Measurements from ENCODE around the gene METTL22. TPM values are rescaled to one million over a fixed set of nuclear protein-coding genes. Genes with fewer than 3 reads are reported as not detected.

METTL22 gene
- total RNA-seq, 1 donor from 2014 or later, result 31.5 TPM

GRCh38 chr16:8591451-8591850 is 30.0 kb upstream of the METTL22 start:
- no peak for DNase-seq (ENCODE audit: low spot score)

- DNase-seq (ENCODE audit: low spot score), result no peak
Observed at GRCh38 chr16:8594149-8594666, 27.3 kb upstream of the METTL22 start.

- no peak for DNase-seq (ENCODE audit: low spot score)
Observed at GRCh38 chr16:8595783-8596182, 25.7 kb upstream of the METTL22 start.

- no peak for DNase-seq (ENCODE audit: low spot score)
Observed at GRCh38 chr16:8596581-8596980, 24.9 kb upstream of the METTL22 start.

GRCh38 chr16:8600144-8600775 is 21.2 kb upstream of the METTL22 start:
- DNase-seq (ENCODE audit: low spot score), result no peak

- no peak for DNase-seq (ENCODE audit: low spot score)
Observed at GRCh38 chr16:8605554-8605953, 15.9 kb upstream of the METTL22 start.

- no peak for DNase-seq (ENCODE audit: low spot score)
Observed at GRCh38 chr16:8607214-8607613, 14.3 kb upstream of the METTL22 start.

GRCh38 chr16:8611122-8611521 is 10.4 kb upstream of the METTL22 start:
- DNase-seq (ENCODE audit: low spot score), result no peak

GRCh38 chr16:8611886-8612600 is 9.5 kb upstream of the METTL22 start:
- DNase-seq (ENCODE audit: low spot score), result no peak

GRCh38 chr16:8614435-8615029 is 7.0 kb upstream of the METTL22 start:
- no peak for DNase-seq (ENCODE audit: low spot score)

- DNase-seq (ENCODE audit: low spot score), result no peak
Observed at GRCh38 chr16:8619671-8620370, 1.7 kb upstream of the METTL22 start.

- DNase-seq (ENCODE audit: low spot score), result no peak
Observed at GRCh38 chr16:8620535-8620934, 963 bp upstream of the METTL22 start.

GRCh38 chr16:8621222-8621571 is 301 bp upstream of the METTL22 start:
- DNase-seq (ENCODE audit: low spot score), result no peak

- no peak for DNase-seq (ENCODE audit: low spot score)
Observed at GRCh38 chr16:8622315-8622656, 788 bp downstream of the METTL22 start.

GRCh38 chr16:8623634-8624033 is 2.1 kb downstream of the METTL22 start:
- DNase-seq (ENCODE audit: low spot score), result no peak

- no peak for DNase-seq (ENCODE audit: low spot score)
Observed at GRCh38 chr16:8625491-8626087, 4.1 kb downstream of the METTL22 start.

- no peak for DNase-seq (ENCODE audit: low spot score)
Observed at GRCh38 chr16:8626946-8627345, 5.4 kb downstream of the METTL22 start.

GRCh38 chr16:8627456-8627855 is 6.0 kb downstream of the METTL22 start:
- no peak for DNase-seq (ENCODE audit: low spot score)

GRCh38 chr16:8628981-8629725 is 7.7 kb downstream of the METTL22 start:
- no peak for DNase-seq (ENCODE audit: low spot score)

GRCh38 chr16:8630255-8630953 is 8.9 kb downstream of the METTL22 start:
- DNase-seq (ENCODE audit: low spot score), result no peak
